ENCODE measurements around the gene KIF1A. TPM values are rescaled to one million over a fixed set of nuclear protein-coding genes. Genes with fewer than 3 reads are reported as not detected.

Gene KIF1A
- total RNA-seq, 2 donors from 2014 or later = 18.9 to 55.8 TPM

DNA sequence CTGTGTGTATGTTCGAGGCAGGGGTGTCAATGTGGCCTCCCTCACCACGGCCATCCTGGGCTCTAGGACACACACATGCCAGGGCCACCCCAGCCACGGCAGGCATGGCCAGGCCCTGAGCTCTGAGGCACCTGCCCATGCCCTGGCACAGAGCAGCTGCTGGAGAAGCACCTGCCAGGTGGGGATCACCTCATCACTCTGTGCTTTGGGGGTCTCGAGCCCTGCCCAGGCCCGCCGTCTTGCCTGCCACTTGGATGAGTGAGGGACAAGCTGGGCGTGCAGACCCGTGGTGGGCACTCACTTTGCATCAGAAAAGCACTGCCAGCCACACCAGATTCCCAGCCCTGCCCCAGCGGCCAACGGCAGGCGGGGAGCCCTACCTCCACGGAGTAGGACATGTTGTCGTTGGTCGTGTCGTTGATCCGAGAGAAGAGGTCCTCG is 33.1 kb downstream of the KIF1A start:
- H3K36me3 ChIP-seq = no peaks in the 10 kb centered on the region
- H3K4me1 ChIP-seq (replicated peaks) = no peaks in the 10 kb centered on the region
- intact Hi-C loops (cut with DNase I) = no loop called here
- H3K4me3 ChIP-seq = no peak overlapping the region
- DNase-seq (ENCODE audit: low spot score) = no peak
- 80% methylated on average over 17 of the region's 17 CpGs for WGBS
- no peak for TF ChIP-seq CTCF (IDR thresholded peaks at IDR 0.05)
- TF ChIP-seq POLR2AphosphoS5 (IDR thresholded peaks at IDR 0.05) = no peak
- no peak for TF ChIP-seq POLR2A (IDR thresholded peaks at IDR 0.05)
- H3K9me3 ChIP-seq = no peaks in the 10 kb centered on the region
- no peak overlapping the region for H3K27ac ChIP-seq
- no peaks in the 10 kb centered on the region for H3K27me3 ChIP-seq (replicated peaks; ENCODE audit: insufficient read depth)

- Histone ChIP-seq H3K4me3 (no peak overlapping the region), H3K9me3 (no peaks in the 10 kb centered on the region), H3K36me3 (no peaks in the 10 kb centered on the region), H3K27me3 (replicated peaks; ENCODE audit: insufficient read depth) (no peaks in the 10 kb centered on the region), H3K4me1 (replicated peaks) (no peaks in the 10 kb centered on the region), H3K27ac (no peak overlapping the region)
- no peak for TF ChIP-seq POLR2AphosphoS5 (IDR thresholded peaks at IDR 0.05)
- TF ChIP-seq POLR2A (IDR thresholded peaks at IDR 0.05) = no peak
- no peak for TF ChIP-seq CTCF (IDR thresholded peaks at IDR 0.05)
- intact Hi-C loops (cut with DNase I) = no loop called here
- whole genome bisulfite sequencing = 88% methylated on average over 5 of the region's 8 CpGs
- DNase-seq (ENCODE audit: low spot score) = no peak
Measured at GRCh38 chr2:240786355-240786841, 33.6 kb downstream of the KIF1A start.

DNA sequence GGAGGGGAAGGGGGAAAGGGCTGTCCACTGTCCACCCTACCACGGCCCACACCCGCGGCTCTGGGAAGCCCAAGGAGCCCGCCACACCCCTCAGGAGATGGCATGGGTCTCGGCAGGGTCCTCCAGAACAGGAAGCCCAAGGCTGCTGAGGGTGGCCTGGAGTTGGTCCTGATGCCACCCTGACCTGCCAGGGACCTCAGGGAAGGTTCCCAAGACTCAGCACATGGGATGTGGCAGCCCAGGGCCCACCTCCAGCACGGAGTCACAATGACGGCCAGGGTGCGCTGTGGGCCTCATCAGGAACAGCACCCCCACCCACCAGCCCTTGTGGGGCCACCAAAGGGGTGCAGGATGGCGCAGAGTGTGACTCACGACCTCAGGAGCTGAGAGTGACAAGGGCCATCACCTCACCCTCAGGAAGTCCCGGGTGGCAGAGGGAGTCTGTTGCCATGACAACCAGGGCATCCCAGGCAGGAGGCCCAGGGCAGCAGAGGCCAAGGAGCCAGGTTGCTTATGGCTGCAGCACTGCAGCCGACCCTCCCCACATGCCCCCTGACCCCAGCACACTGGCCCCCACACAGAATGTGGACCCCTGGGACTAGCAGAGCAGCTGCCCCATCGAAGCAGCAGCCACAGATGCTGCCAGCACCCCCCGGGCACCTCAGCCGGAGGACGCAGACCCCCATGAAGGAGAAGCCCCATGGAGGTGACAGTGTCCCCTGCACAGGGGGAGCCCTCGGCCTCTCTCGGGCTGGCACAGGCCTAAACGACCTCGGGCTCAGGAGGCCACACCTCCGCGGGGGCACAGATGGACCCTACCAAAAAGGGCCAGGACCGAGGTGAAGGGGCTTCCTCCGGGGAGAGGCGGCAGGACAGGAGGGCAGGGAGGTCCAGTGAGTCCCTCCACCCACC is 34.3 kb downstream of the KIF1A start:
- Histone ChIP-seq H3K36me3 (no peaks in the 10 kb centered on the region), H3K9me3 (no peaks in the 10 kb centered on the region), H3K4me3 (no peak overlapping the region), H3K4me1 (replicated peaks) (no peaks in the 10 kb centered on the region), H3K27ac (no peak overlapping the region), H3K27me3 (replicated peaks; ENCODE audit: insufficient read depth) (no peaks in the 10 kb centered on the region)
- TF ChIP-seq POLR2A (IDR thresholded peaks at IDR 0.05) = no peak
- intact Hi-C loops (cut with DNase I) = no loop called here
- no peak for DNase-seq (ENCODE audit: low spot score)
- WGBS = 82% methylated on average over 25 of the region's 25 CpGs

- Histone ChIP-seq H3K9me3 (no peaks in the 10 kb centered on the region), H3K4me3 (no peak overlapping the region), H3K4me1 (replicated peaks) (no peaks in the 10 kb centered on the region), H3K27me3 (replicated peaks; ENCODE audit: insufficient read depth) (no peaks in the 10 kb centered on the region), H3K36me3 (no peaks in the 10 kb centered on the region), H3K27ac (no peak overlapping the region)
- intact Hi-C loops (cut with DNase I) = no loop called here
- WGBS = 93% methylated on average over 22 of the region's 25 CpGs
- TF ChIP-seq POLR2A (IDR thresholded peaks at IDR 0.05) = no peak
- no peak for TF ChIP-seq CTCF (IDR thresholded peaks at IDR 0.05)
- TF ChIP-seq POLR2AphosphoS5 (IDR thresholded peaks at IDR 0.05) = no peak
- DNase-seq (ENCODE audit: low spot score) = no peak
Measured at GRCh38 chr2:240784629-240785423, 35.2 kb downstream of the KIF1A start.
